Dermis microvascular lymphatic vessel endothelial cell (primary cell): Measurements from ENCODE around the gene NAP1L1. TPM values are rescaled to one million over a fixed set of nuclear protein-coding genes. Genes with fewer than 3 reads are reported as not detected.
"Not testable (repeated sequence)": the region's sequence is repeated elsewhere in the genome, so short reads cannot be mapped to it uniquely, and the experiment has no call there.

Experiments
- DNase-seq, 2 donors: peaks; one replicate each; pipeline versions ENCODE4 v3.0.0 to v3.0.0-alpha.2; 2010; ENCODE audit warnings: low read depth in 2 of 2
- total RNA-seq: library from RNA; depleted of rRNA; stranded (reverse); fragments of >200 nt; gene quantifications from 2 replicates; pipeline ENCODE4 v1.2.1, GENCODE V29; 2014

NAP1L1 gene
- total RNA-seq, 1 donor from 2014 or later, result 144 TPM

DNA sequence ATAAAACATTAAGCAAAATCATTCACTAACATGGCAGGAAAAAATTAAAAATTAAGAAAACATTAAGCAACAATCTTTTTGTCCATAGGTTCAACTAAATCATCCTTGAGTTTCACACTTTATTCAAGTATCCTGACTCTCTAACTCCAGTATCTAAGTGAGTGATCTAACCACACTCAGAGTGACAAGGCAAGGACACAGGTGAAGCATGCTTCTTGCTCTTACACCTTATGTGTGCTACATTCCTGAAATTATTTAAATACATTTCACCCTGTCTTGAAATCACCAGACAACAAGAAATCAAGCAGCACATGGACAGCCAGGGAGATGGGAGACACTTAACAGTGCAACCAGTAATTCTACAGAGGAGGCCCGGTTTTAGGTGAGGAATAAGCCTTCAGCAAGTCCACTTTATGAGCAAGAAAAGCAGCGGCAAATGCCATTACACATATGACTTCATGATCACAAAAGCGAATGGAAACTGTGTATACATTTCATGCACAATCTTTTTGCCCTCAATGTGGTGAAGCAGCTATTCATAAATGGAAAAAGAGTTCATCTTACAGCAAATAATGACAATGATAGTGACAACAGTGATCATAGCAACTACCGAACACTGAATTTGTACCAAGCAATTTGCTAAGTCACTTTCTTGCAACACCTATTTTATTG, 90.3 kb downstream of the NAP1L1 start:
- DNase-seq, result no peak

DNA sequence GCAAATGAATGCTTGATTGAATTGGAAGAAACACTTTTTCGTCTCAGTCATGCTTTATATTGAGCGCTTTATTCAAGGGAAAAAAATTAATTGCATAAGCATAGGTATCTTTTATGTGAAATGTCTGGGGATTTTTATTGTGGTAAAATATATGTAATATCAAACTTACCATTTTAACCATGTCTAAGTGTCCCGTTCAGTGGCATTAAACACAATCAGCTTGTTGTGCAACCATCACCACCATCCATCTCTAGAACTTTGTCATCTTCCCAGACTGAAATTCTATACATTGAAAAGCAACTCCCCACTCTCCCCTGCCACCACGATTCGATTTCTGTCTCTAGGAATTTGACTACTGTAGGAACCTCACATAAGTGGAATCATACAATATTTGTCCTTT, 92.7 kb downstream of the NAP1L1 start:
- no peak for DNase-seq

DNA sequence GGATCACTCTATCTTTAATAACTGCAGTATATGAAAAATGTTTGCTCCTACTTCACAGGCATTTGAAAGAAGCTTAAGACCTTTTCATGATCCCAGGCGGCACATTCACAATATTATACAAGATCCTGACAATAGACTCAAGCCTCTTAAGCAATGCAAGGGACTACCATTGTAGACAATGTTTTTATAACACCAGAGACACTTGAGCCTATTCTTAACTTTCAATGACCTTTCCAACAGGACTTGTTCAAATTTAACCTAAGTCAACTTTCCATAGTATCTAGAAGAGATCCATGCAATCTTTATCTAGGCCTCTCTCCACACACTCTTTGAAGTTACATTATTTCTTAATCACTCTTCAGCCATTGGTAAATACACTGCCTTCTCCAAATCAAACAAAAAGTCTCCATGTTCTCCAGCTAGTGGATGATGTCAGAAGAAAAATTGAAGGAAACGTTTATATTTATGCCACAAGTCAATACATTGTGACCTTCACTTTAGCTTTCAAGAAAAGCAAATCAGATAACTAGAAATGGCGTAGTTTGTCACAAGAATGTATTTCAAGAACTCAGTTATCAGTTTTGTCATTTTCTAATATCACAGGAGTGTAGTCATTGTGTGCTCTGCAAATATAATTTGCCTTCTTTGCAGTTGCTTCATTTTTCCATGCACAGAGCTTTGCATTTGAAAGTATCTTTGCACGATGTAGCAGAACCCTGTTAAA, 94.1 kb downstream of the NAP1L1 start:
- DNase-seq, result no peak

DNA sequence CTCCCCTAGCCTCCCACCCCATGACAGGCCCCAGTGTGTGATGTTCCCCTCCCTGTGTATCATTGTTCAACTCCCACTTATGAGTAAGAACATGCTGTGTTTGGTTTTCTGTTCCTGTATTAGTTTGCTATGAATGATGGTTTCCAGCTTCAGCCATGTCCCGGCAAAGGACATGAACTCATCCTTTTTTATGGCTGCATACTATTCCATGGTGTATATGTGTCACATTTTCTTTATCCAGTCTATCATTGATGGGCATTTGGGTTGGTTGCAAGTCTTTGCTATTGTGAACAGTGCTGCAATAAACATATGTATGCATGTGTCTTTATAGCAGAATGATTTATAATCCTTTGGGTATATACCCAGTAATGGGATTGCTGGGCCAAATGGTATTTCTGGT, 96.8 kb downstream of the NAP1L1 start:
- DNase-seq, result not testable (repeated sequence)

Other genes starting within 250 kb of the NAP1L1 start
- 11.1 and 11.6 TPM in 2 replicates for gene PHLDA1, start 52.9 kb downstream of the NAP1L1 start, total RNA-seq